ENCODE results near the gene DPP4. TPM values are rescaled to one million over a fixed set of nuclear protein-coding genes. Genes with fewer than 3 reads are reported as not detected.
A peak's percentile ranks its signal among the peaks of the same experiment; 100 is the strongest.
"Not testable (repeated sequence)": the region's sequence is repeated elsewhere in the genome, so short reads cannot be mapped to it uniquely, and the experiment has no call there.

Gene DPP4
- polyA plus RNA-seq, 6 donors from 2014 or later = 0.05 to 1.3 (median 0.51) TPM

- DNase-seq = no peak
- Mint-ChIP-seq H3K27ac (no peak overlapping the region), H3K27me3 (peaks cover 0 to 5% (median 0%) of the 10 kb centered on the region in 3 donors), H3K36me3 (no peaks in the 10 kb centered on the region), H3K4me3 (no peak overlapping the region), H3K9me3 (no peaks in the 10 kb centered on the region), H3K4me1 (no peaks in the 10 kb centered on the region)
- no peak for ATAC-seq (ENCODE audit: low read depth in 2 of 2)
Measured at GRCh38 chr2:161980976-161981375, 93.0 kb downstream of the DPP4 start.

DNA sequence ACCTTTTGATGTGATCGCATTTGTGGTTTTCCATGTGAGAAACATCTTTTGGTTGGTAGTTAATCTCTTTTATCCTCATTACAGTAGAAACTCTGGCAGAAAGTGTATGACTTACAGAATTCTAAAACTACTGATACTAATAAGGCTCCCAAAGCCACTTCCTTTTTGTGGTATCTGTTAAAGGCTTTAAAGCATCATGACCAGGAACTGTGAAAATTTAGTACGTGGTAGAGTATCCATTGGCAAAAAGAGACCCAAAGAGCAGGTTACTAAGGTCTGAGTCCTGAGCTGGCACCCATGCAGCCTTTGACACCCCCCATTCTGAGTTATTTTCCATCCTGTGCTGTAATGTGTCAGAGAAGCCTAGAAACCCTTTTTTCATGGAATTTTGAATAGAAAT lies 94.5 kb downstream of the DPP4 start:
- DNase-seq (no peak), ATAC-seq (ENCODE audit: low read depth in 2 of 2) (no peak)
- Mint-ChIP-seq H3K4me1 (no peaks in the 10 kb centered on the region), H3K4me3 (no peak overlapping the region), H3K27ac (no peak overlapping the region), H3K9me3 (no peaks in the 10 kb centered on the region), H3K36me3 (no peaks in the 10 kb centered on the region), H3K27me3 (peaks cover 0 to 5% (median 0%) of the 10 kb centered on the region in 3 donors)

DNA sequence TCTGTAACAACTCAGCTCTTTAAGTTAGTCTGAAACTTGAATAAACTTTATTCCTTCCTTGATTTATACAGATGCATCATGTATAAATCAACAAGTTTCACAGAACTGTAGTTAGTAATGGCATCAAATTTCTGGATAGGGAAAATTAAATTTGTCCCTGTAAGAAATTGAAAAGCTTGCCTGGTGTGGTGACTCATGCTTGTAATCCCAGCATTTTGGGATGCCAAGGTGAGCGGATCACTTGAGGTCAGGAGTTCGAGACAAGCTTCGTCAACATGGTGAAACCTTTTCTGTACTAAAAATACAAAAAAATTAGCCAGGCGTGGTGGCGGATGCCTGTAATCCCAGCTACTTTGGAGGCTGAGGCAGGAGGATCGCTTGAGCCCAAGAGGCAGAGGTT lies 96.1 kb downstream of the DPP4 start:
- not testable (repeated sequence) for H3K36me3 Mint-ChIP-seq; H3K4me3 Mint-ChIP-seq; H3K27me3 Mint-ChIP-seq; H3K9me3 Mint-ChIP-seq; H3K4me1 Mint-ChIP-seq; ATAC-seq (ENCODE audit: low read depth in 2 of 2); H3K27ac Mint-ChIP-seq; DNase-seq

DNA sequence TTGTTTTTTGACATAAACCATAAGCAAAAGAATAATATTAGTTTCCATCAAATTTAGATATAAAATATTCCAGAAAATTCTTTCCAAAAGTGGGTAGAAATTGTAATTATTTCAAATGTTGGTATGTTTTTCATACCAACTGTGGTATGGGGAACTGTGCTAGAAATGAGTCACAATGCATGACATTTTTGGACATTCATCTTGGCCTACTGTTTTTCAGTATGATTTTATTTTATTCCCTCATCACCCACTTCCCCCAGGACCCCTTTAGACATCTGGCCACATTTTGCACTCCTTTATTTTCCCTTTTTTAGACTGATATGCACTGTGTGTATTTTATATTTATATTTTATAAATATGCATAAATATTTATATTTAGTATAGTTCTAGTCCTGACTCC lies 97.1 kb downstream of the DPP4 start:
- Mint-ChIP-seq H3K27ac (no peak overlapping the region), H3K27me3 (peaks cover 0 to 5% (median 0%) of the 10 kb centered on the region in 3 donors), H3K9me3 (no peaks in the 10 kb centered on the region), H3K4me1 (no peaks in the 10 kb centered on the region), H3K36me3 (no peaks in the 10 kb centered on the region), H3K4me3 (no peak overlapping the region)
- DNase-seq (no peak), ATAC-seq (ENCODE audit: low read depth in 2 of 2) (no peak)

DNA sequence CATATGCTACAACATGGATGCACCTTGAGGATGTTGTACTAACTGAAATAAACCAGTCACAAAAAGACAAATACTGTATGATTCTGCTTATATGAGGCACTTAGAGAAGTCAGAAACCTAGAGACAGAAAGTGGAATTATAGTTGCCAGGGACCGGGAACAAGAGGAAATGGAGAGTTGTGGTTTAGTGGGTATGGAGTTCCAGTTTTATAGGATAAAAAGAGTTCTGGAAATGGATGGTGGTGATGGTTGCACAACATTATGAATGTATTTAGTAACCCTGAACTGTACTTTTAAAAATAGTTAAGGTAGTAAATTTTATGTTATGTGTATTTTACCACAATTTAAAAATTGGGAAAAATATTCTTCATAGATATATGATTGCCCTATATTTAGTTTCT lies 97.7 kb downstream of the DPP4 start:
- Mint-ChIP-seq H3K27ac (no peak overlapping the region), H3K36me3 (no peaks in the 10 kb centered on the region), H3K4me1 (no peaks in the 10 kb centered on the region), H3K9me3 (peaks cover 0 to 3% (median 0%) of the 10 kb centered on the region in 7 donors), H3K4me3 (no peak overlapping the region), H3K27me3 (peaks cover 0 to under 1% (median 0%) of the 10 kb centered on the region in 3 donors)
- ATAC-seq (ENCODE audit: low read depth in 2 of 2) (no peak), DNase-seq (no peak)

- DNase-seq (no peak), ATAC-seq (ENCODE audit: low read depth in 2 of 2) (no peak)
- H3K27ac Mint-ChIP-seq = no peak overlapping the region
- no peak overlapping the region for H3K4me3 Mint-ChIP-seq
- H3K4me1 Mint-ChIP-seq = no peaks in the 10 kb centered on the region
- H3K9me3 Mint-ChIP-seq = peaks cover 0 to 3% (median 0%) of the 10 kb centered on the region in 7 donors
- H3K36me3 Mint-ChIP-seq = no peaks in the 10 kb centered on the region
- no peaks in the 10 kb centered on the region for H3K27me3 Mint-ChIP-seq
Measured at GRCh38 chr2:161975813-161976160, 98.2 kb downstream of the DPP4 start.

DNA sequence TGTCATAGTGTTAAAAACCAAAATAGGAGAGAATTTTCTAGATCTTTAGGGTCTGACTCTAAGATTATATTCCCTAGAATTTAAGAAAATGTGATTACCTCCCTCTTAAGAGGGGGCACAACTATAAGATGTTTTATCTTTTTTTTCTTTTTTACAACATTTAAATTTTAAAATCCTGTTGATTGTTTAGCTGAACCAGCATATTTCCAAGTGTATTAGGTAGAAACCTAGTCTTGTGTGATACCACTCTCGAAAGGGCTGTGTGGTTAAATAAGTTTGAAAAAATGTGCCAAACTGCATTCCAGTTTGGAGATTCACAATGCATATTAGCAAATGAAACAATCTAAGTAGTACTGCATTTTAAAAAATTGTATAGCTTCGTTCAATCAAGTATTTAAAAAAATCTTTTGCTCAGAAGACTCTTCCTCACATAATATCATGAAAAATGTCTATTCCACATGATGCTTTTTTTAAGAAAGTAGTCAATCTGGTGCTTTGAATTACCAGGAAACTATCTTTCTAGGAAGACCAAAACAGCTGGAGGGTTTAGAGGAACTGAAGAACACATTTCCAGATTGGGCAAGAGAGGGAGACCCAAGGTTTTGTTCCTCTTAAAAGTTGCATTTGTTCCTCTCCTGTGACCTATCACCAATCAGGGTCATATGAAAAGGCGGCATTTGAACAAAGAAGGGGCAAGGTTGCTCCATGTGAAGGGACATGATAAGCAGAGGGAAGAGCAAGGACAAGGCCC lies 98.8 kb downstream of the DPP4 start:
- H3K27ac Mint-ChIP-seq = no peak overlapping the region
- H3K27me3 Mint-ChIP-seq = no peaks in the 10 kb centered on the region
- ATAC-seq (ENCODE audit: low read depth in 2 of 2) (no peak), DNase-seq (no peak)
- H3K4me3 Mint-ChIP-seq = no peak overlapping the region
- H3K36me3 Mint-ChIP-seq = no peaks in the 10 kb centered on the region
- peaks cover 0 to 3% (median 0%) of the 10 kb centered on the region in 7 donors for H3K9me3 Mint-ChIP-seq
- H3K4me1 Mint-ChIP-seq = no peaks in the 10 kb centered on the region

- no peaks in the 10 kb centered on the region for H3K4me1 Mint-ChIP-seq
- H3K27ac Mint-ChIP-seq = no peak overlapping the region
- no peak overlapping the region for H3K4me3 Mint-ChIP-seq
- no peaks in the 10 kb centered on the region for H3K27me3 Mint-ChIP-seq
- no peaks in the 10 kb centered on the region for H3K36me3 Mint-ChIP-seq
- DNase-seq (no peak), ATAC-seq (ENCODE audit: low read depth in 2 of 2) (no peak)
- H3K9me3 Mint-ChIP-seq = peaks cover 0 to 3% (median 0%) of the 10 kb centered on the region in 7 donors
Measured at GRCh38 chr2:161974461-161974860, 99.6 kb downstream of the DPP4 start.

DNA sequence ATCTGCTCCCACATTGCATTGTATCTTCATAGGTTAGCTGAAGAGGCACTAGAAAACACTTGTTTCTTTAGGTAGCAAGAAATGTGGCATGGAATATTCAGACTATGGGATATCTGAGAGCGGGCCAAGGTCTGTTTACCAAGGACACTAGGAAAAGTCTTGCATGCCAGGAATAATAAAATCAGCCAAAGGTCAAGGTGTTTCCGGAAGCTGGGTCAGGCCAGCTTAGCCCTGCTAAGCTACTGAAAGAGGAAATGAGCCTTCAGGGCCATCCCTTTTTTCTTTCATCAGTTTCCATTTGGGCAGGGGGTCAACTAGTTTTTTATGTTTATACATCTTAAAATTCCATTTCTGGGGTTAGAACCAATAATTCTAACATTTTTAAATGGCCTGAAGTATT lies 101.1 kb downstream of the DPP4 start:
- ATAC-seq (ENCODE audit: low read depth in 2 of 2) = no peak
- Mint-ChIP-seq H3K4me3 (no peak overlapping the region), H3K27me3 (no peaks in the 10 kb centered on the region), H3K27ac (no peak overlapping the region), H3K36me3 (no peaks in the 10 kb centered on the region), H3K9me3 (peaks cover 0 to 3% (median 0%) of the 10 kb centered on the region in 7 donors), H3K4me1 (no peaks in the 10 kb centered on the region)
- DNase-seq = no peak

- no peak overlapping the region for H3K4me3 Mint-ChIP-seq
Measured at GRCh38 chr2:161972232-161972631, 101.8 kb downstream of the DPP4 start.

DNA sequence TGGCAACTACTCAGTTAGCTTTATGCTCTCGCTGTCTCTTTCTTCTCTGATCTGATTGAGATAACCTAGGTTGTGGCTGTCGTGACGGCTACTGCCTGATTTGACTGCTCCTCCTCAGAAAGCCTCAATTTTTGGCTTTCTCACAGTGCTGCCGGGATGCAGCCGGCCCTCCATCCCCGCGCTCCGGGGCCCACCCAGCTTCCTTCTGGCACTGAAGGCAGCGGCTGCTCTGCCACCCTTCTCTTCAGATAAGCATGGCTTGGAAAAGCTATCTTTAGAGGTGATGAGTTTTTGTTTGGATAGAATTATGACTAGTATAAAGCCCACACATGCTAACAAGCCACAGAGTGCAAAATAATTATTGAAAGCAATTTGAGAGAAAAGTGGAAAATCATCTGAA lies 102.5 kb downstream of the DPP4 start:
- no peaks in the 10 kb centered on the region for H3K27me3 Mint-ChIP-seq
- ATAC-seq (ENCODE audit: low read depth in 2 of 2) (no peak), DNase-seq (no peak)
- H3K4me1 Mint-ChIP-seq = no peaks in the 10 kb centered on the region
- H3K36me3 Mint-ChIP-seq = no peaks in the 10 kb centered on the region
- H3K9me3 Mint-ChIP-seq = peaks cover 0 to 3% (median 0%) of the 10 kb centered on the region in 7 donors
- peak overlapping the region in 1 of 8 donors; percentile 21 for H3K4me3 Mint-ChIP-seq
- no peak overlapping the region for H3K27ac Mint-ChIP-seq

More at GRCh38 chr2:161972232-161972631, 101.8 kb downstream of the DPP4 start:
- ATAC-seq (ENCODE audit: low read depth in 2 of 2) (no peak), DNase-seq (no peak)
- Mint-ChIP-seq H3K27ac (no peak overlapping the region), H3K27me3 (no peaks in the 10 kb centered on the region), H3K4me1 (no peaks in the 10 kb centered on the region), H3K36me3 (no peaks in the 10 kb centered on the region), H3K9me3 (peaks cover 0 to 3% (median 0%) of the 10 kb centered on the region in 7 donors)

DNA sequence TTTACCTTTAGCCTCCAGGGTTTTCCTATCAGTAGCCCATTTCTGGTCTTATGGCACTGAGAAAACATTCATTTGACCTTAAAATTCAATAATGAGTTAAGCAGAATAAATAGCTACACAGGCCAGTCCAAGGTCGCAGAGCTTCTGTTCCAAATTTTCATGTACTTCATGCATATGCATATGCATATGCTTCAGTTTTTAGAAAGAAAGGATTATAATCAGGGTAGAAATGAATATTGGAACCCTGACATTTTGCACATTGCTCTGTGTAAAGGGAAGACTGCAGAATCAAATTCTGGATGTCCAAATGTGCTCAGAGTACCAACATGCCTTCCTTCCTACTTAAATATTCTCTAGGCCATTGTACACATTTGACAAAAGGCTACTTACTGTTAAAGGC lies 104.9 kb downstream of the DPP4 start:
- Mint-ChIP-seq H3K36me3 (no peaks in the 10 kb centered on the region), H3K27me3 (no peaks in the 10 kb centered on the region), H3K4me1 (no peaks in the 10 kb centered on the region), H3K9me3 (peaks cover 0 to 3% (median 0%) of the 10 kb centered on the region in 7 donors), H3K4me3 (no peak overlapping the region), H3K27ac (no peak overlapping the region)
- no peak for ATAC-seq (ENCODE audit: low read depth in 2 of 2)
- no peak for DNase-seq

- no peak for DNase-seq
- no peaks in the 10 kb centered on the region for H3K36me3 Mint-ChIP-seq
- H3K27me3 Mint-ChIP-seq = no peaks in the 10 kb centered on the region
- no peaks in the 10 kb centered on the region for H3K4me1 Mint-ChIP-seq
- H3K9me3 Mint-ChIP-seq = no peaks in the 10 kb centered on the region
- ATAC-seq (ENCODE audit: low read depth in 2 of 2) = no peak
- H3K4me3 Mint-ChIP-seq = no peak overlapping the region
- no peak overlapping the region for H3K27ac Mint-ChIP-seq
Measured at GRCh38 chr2:161965994-161966393, 108.0 kb downstream of the DPP4 start.

GRCh38 chr2:161964160-161964559 lies 109.9 kb downstream of the DPP4 start:
- H3K4me1 Mint-ChIP-seq = no peaks in the 10 kb centered on the region
- H3K27ac Mint-ChIP-seq = no peak overlapping the region
- no peaks in the 10 kb centered on the region for H3K36me3 Mint-ChIP-seq
- peaks cover 0 to 7% (median 0%) of the 10 kb centered on the region in 3 donors for H3K27me3 Mint-ChIP-seq
- ATAC-seq (ENCODE audit: low read depth in 2 of 2) = no peak
- DNase-seq = no peak
- H3K4me3 Mint-ChIP-seq = no peak overlapping the region
- H3K9me3 Mint-ChIP-seq = no peaks in the 10 kb centered on the region

DNA sequence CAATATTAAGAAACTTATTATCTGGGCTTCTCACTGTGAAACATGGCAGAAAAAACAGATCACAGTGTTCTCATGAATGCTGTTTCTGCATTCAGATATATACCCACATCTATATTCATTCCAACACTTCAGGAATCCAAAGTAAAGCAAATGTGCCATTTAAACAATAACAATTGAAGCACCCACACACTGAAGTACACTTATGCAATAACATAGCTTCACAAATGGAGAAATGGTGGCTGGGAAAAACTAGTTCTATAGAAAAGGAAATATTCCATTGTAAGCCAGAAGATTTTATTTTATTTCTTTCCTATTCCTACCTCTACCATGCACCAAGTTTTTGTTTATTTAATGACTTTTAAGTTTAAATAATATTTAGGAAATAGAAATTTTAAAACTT lies 111.9 kb downstream of the DPP4 start:
- no peaks in the 10 kb centered on the region for H3K36me3 Mint-ChIP-seq
- H3K4me1 Mint-ChIP-seq = no peaks in the 10 kb centered on the region
- H3K27me3 Mint-ChIP-seq = peaks cover 0 to 9% (median 0%) of the 10 kb centered on the region in 3 donors
- DNase-seq = no peak
- no peaks in the 10 kb centered on the region for H3K9me3 Mint-ChIP-seq
- no peak for ATAC-seq (ENCODE audit: low read depth in 2 of 2)
- no peak overlapping the region for H3K4me3 Mint-ChIP-seq
- no peak overlapping the region for H3K27ac Mint-ChIP-seq

Data from naive B cell (primary cell).